Subcutaneous adipose tissue (tissue), 4 donors: ENCODE results near the gene TRIO. TPM values are rescaled to one million over a fixed set of nuclear protein-coding genes. Genes with fewer than 3 reads are reported as not detected.

Source experiments
- total RNA-seq, 4 donors: library from RNA; depleted of rRNA; stranded (reverse); fragments of >200 nt; gene quantifications; one replicate each; pipeline ENCODE4 v1.1.0, GENCODE V29; 2016
- TF ChIP-seq, protein P1 (sequence below): fragments of 450-650 bp; IDR thresholded peaks from one replicate; pipeline ENCODE4 v1.5.1; 2016; ENCODE audit warnings: low read depth, mild to moderate bottlenecking, control low read depth, antibody characterized with exemption, moderate library complexity

TRIO gene
- total RNA-seq, 4 donors from 2014 or later, result 193 to 238 (median 212) TPM

DNA sequence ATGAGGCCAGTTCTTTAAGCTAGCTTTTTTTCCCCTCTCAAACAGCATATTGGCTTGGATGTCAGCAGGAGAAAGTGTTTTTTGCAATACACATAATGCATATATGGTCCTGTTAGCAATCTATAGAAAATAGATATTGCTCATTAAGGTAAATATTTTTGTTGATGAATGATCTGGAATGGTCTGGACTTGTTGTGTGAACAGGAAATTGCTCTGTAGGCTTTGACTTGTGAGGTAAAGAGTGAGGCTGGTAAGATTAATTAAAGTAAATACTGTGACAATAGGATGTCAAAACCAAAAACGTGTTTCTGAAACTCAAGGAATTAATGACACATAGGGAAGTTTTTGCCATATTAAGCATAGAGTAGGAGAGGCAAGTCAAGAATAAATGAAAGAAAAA is 176.0 kb downstream of the TRIO start:
- TF ChIP-seq, protein P1, sequence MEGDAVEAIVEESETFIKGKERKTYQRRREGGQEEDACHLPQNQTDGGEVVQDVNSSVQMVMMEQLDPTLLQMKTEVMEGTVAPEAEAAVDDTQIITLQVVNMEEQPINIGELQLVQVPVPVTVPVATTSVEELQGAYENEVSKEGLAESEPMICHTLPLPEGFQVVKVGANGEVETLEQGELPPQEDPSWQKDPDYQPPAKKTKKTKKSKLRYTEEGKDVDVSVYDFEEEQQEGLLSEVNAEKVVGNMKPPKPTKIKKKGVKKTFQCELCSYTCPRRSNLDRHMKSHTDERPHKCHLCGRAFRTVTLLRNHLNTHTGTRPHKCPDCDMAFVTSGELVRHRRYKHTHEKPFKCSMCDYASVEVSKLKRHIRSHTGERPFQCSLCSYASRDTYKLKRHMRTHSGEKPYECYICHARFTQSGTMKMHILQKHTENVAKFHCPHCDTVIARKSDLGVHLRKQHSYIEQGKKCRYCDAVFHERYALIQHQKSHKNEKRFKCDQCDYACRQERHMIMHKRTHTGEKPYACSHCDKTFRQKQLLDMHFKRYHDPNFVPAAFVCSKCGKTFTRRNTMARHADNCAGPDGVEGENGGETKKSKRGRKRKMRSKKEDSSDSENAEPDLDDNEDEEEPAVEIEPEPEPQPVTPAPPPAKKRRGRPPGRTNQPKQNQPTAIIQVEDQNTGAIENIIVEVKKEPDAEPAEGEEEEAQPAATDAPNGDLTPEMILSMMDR, result no peak

DNA sequence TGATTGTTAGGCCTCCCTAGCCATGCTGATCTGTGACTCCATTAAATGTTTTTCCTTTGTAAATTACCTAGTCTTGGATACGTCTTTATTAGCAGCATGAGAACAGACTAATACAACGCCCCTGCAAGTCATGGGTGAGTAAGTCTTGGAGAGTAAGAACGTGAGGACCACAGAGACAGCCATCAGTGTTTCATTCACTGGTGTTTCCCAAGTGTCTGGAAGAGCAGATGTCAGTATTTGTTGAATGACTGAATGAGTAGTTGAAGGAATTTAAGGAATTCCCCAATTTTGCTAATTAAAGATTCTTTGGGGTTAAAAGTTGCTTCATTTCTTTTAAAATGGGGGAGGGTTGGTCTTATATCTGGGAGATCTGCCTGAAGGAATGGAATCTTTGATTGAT is 178.8 kb downstream of the TRIO start:
- TF ChIP-seq, protein P1, result no peak

GRCh38 chr5:14322437-14323187 is 179.5 kb downstream of the TRIO start:
- TF ChIP-seq, protein P1, result no peak

DNA sequence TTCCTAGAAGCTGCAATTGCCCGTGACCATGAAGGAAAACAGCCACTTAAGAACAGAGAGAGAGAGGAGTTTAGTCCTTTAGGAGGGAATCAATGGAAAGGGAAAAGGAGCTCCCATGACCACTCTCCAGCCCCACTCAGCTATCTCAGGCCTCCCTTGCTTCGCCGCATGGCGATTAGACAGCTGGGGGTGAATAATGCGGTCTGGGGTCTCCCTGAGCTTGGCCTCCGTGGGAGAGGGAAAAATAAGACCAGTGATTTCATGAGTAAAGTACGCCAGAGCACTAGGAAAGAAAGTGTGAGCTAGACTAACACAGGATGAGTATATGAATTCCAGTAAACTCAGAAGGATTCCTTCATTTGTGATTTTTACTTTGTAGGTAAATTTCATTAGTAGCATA is 180.3 kb downstream of the TRIO start:
- TF ChIP-seq, protein P1, result no peak

DNA sequence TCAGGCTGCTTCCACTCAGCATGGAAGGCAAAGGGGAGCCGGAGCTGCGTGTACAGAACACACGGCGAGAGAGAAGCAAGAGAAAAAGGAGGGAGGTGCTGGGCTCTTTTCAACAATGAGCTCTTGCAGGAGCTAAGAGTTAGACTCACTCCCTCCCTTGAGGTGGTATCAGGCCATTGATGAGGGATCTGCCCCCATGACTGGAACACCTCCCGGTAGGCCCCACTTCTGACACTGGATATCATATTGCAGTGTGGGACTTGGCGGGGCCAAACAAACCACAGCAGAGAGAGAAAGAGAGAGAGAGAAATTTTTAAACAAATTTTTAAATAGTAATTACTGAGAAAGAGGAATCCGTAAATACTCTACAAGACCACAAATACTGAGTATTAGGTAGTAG is 182.2 kb downstream of the TRIO start:
- TF ChIP-seq, protein P1, result no peak

GRCh38 chr5:14326035-14326903 is 183.1 kb downstream of the TRIO start:
- TF ChIP-seq, protein P1, result no peak

DNA sequence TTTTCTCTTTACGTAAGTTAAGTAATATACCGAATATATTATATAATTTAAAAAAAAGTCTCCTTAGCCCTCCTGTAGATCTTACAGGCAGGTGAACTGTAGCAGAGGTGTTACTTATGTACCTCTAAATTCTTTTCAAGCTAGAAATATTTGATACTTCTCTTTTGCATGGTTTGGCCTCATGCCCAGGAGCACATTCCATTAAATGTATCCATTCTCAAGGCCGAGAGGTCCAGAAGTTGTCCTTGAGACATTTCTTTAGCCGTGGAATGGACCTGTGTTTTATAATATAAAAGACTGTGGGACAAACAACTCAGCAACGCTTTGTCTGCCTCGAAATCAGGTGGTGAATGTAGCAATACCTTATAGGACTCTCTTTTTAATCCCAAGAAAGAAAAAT is 184.5 kb downstream of the TRIO start:
- TF ChIP-seq, protein P1, result no peak
